Measurements from ENCODE around the gene PCDHA4. TPM values are rescaled to one million over a fixed set of nuclear protein-coding genes. Genes with fewer than 3 reads are reported as not detected.
"Not testable (repeated sequence)": the region's sequence is repeated elsewhere in the genome, so short reads cannot be mapped to it uniquely, and the experiment has no call there.

The PCDHA4 gene
- total RNA-seq, 1 experiment from 2014 or later, result not detected

GRCh38 chr5:140802781-140803271 is 4.0 kb upstream of the PCDHA4 start (continued):
- no peak for TF ChIP-seq REST (IDR thresholded peaks at IDR 0.05; ENCODE audit: low read depth)
- TF ChIP-seq EZH2phosphoT487 (IDR thresholded peaks at IDR 0.05; ENCODE audit: borderline replicate concordance), result no peak
- no peak for TF ChIP-seq POLR2A (IDR thresholded peaks at IDR 0.05; ENCODE audit: borderline replicate concordance, extremely low read depth, insufficient read depth, insufficient read length)
- no peak for TF ChIP-seq SP1 (IDR thresholded peaks at IDR 0.05; ENCODE audit: low read depth)
- no peak for TF ChIP-seq TCF7L2 (IDR thresholded peaks at IDR 0.05; ENCODE audit: borderline replicate concordance, extremely low read depth, insufficient read depth, insufficient read length)
- no peak for TF ChIP-seq ELF1 (IDR thresholded peaks at IDR 0.05; ENCODE audit: borderline replicate concordance, low read depth)

- H3K4me1 ChIP-seq (ENCODE audit: control insufficient read depth in 1 of 2, insufficient read depth in 2 of 2, low read length in 2 of 2); H3K9ac ChIP-seq (ENCODE audit: low read length); H3K27ac ChIP-seq (ENCODE audit: low read depth, low read length); H3K27me3 ChIP-seq (ENCODE audit: insufficient read depth, low read length); ATAC-seq; intact Hi-C loops (cut with micrococcal nuclease); H3K9me2 ChIP-seq (ENCODE audit: insufficient read depth); RAD21 ChIA-PET (ENCODE audit: low non-redundant PET in 1 of 2, low total read pairs in 2 of 2, uncharacterized antibody in 2 of 2, unreplicated experiment in 2 of 2); H3K9me3 ChIP-seq (ENCODE audit: control insufficient read depth in 1 of 2, insufficient read depth in 1 of 2, low read depth in 1 of 2, low read length in 2 of 2); DNase-seq (ENCODE audit: low read depth, low spot score); POLR2A ChIA-PET; H3K4me2 ChIP-seq (ENCODE audit: low read length); H3K79me2 ChIP-seq (ENCODE audit: insufficient read depth, low read length); BruUV-seq (replicated peaks); H2AFZ ChIP-seq (ENCODE audit: low read depth, low read length, poor library complexity, severe bottlenecking); H3K4me3 ChIP-seq (replicated peaks in 1 of 2; ENCODE audit: low read depth in 1 of 2, low read length in 2 of 2); H4K20me1 ChIP-seq (ENCODE audit: insufficient read depth); H3K36me3 ChIP-seq (ENCODE audit: control insufficient read depth in 1 of 2, insufficient read depth in 2 of 2, low read length in 2 of 2): not testable (repeated sequence)
- CTCF ChIA-PET, result interaction anchor here (0.9 kb wide), 1 partner anchor 10 kb away, joined by 3 read pairs; no protein-coding TSS in a partner anchor
These were observed 1.5 kb downstream of the PCDHA4 start for GRCh38 chr5:140808241-140808888.

Measured in HCT116 (cell line).